Endothelial cell of umbilical vein (primary cell): ENCODE measurements around the gene DAP3.

ENCODE experiments used
- CTCF ChIP-seq, 2 donors: IDR thresholded peaks; 1 replicate in 1 of 2; 2 replicates in 1 of 2; pipeline ENCODE4 v1.5.1; 2011; ENCODE audit warnings: low read length in 2 of 2, mild to moderate bottlenecking in 2 of 2, moderate library complexity in 2 of 2, control low read depth in 1 of 2, inconsistent platforms in 1 of 2, low read depth in 1 of 2; ENCODE audit not compliant: insufficient read depth in 1 of 2; ENCODE audit errors: extremely low read depth in 1 of 2
- EZH2 ChIP-seq: IDR thresholded peaks from 2 replicates; pipeline ENCODE4 v1.6.1; 2012; ENCODE audit warnings: borderline replicate concordance, low read depth, mild to moderate bottlenecking, moderate library complexity, low read length, inconsistent platforms; ENCODE audit not compliant: severe bottlenecking
- POLR2A ChIP-seq: IDR thresholded peaks from 2 replicates; pipeline ENCODE4 v1.6.1; 2012; ENCODE audit warnings: low read depth, mild to moderate bottlenecking, control low read depth, low read length
- POLR2AphosphoS5 ChIP-seq: IDR thresholded peaks from 2 replicates; pipeline ENCODE4 v1.6.1; 2012; ENCODE audit warnings: low read depth, mild to moderate bottlenecking, control low read depth, low read length, moderate library complexity; ENCODE audit not compliant: insufficient read depth

- no peak for TF ChIP-seq POLR2A
- TF ChIP-seq POLR2AphosphoS5: no peak
- no peak for TF ChIP-seq CTCF (IDR thresholded peaks at IDR 0.05; ENCODE audit: extremely low read depth in 1 of 2, insufficient read depth in 1 of 2, low read depth in 1 of 2, low read length in 2 of 2)
- no peak for TF ChIP-seq EZH2
These were observed 10.9 kb upstream of the DAP3 start for GRCh38 chr1:155678027-155678426.
